ENCODE measurements around the gene PARK7. TPM values are rescaled to one million over a fixed set of nuclear protein-coding genes. Genes with fewer than 3 reads are reported as not detected.
"Not testable (repeated sequence)": the region's sequence is repeated elsewhere in the genome, so short reads cannot be mapped to it uniquely, and the experiment has no call there.

The PARK7 gene
- polyA plus RNA-seq (2012; ENCODE audit: missing spikeins): 538 TPM

DNA sequence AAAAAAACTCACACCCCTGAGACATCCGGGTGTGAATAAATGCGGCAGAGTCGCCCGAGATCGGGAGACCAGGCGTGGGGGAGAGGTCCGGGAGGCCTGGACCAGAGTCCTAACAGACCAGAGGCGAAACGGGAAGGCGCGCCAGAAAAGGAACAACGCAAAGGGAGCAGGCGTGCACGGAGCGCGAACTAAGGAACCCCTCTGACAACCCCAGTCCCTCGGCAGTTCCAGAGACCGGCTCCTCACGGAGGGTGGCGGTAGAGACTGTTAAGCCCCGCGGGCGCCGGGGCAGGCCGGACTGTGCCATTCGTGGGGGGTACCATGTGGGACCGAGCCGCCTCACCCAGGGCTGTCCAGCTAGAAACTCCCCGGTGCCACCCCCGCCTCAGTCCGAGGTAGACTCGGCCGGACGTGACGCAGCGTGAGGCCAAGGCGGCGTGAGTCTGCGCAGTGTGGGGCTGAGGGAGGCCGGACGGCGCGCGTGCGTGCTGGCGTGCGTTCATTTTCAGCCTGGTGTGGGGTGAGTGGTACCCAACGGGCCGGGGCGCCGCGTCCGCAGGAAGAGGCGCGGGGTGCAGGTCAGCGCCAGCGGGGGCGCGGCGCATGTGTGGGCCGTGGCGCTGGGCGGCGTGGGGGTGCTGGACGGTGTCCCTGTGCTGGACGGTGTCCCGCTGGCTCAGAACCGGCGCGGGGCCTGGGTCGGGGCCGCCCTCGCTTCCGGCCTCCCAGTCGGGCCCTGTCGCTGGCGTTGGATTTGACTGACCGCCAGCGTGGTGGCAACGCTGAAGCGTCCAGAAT lies at the start of gene PARK7:
TSS of gene PARK7 (plus strand) at position 496 of the 798 bp plus-strand sequence. CDS start 1,075 bp downstream, outside the sequence.
- TF ChIP-seq POLR2AphosphoS5 (IDR thresholded peaks at IDR 0.05; ENCODE audit: low read depth, low read length) (peak; percentile 98), TAF1 (IDR thresholded peaks at IDR 0.05; ENCODE audit: borderline replicate concordance, low read depth, low read length) (peak; percentile 87), POLR2A (IDR thresholded peaks at IDR 0.05; ENCODE audit: low read depth, low read length) (peak; percentile 99)
- peak; percentile 98 for FAIRE-seq
- peak; percentile 88 for DNase-seq (ENCODE audit: insufficient read length)

DNA sequence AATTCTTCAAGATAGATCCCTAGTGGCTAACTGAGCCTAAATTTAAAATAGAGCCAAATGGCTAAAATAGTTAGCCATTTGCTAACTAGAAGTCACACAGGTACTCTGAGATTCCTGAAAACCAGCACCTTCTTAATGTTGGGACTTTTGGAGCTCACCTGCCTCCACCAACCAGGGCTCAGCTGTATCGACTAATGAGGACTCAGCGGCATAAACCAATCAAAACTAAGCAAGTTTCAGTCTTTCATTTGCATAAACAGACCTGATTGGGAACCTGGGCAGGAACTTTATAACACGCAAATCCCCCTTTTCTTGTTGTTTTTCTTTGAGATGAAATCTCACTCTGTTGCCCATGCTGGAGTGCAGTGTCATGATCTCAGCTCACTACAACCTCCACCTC lies 49.4 kb upstream of the PARK7 start:
- no peak for DNase-seq (ENCODE audit: insufficient read length)
- FAIRE-seq: no peak
- TF ChIP-seq POLR2A (IDR thresholded peaks at IDR 0.05; ENCODE audit: low read depth, low read length) (no peak), POLR2AphosphoS5 (IDR thresholded peaks at IDR 0.05; ENCODE audit: low read depth, low read length) (no peak), TAF1 (IDR thresholded peaks at IDR 0.05; ENCODE audit: borderline replicate concordance, low read depth, low read length) (no peak)

GRCh38 chr1:7912743-7913557 lies 48.6 kb upstream of the PARK7 start:
- DNase-seq (ENCODE audit: insufficient read length) (no peak), FAIRE-seq (no peak)
- TF ChIP-seq POLR2A (IDR thresholded peaks at IDR 0.05; ENCODE audit: low read depth, low read length) (no peak), POLR2AphosphoS5 (IDR thresholded peaks at IDR 0.05; ENCODE audit: low read depth, low read length) (no peak), TAF1 (IDR thresholded peaks at IDR 0.05; ENCODE audit: borderline replicate concordance, low read depth, low read length) (no peak)

GRCh38 chr1:7915826-7916500 lies 45.5 kb upstream of the PARK7 start:
- TF ChIP-seq POLR2AphosphoS5 (IDR thresholded peaks at IDR 0.05; ENCODE audit: low read depth, low read length): no peak
- TF ChIP-seq TAF1 (IDR thresholded peaks at IDR 0.05; ENCODE audit: borderline replicate concordance, low read depth, low read length): no peak
- no peak for TF ChIP-seq POLR2A (IDR thresholded peaks at IDR 0.05; ENCODE audit: low read depth, low read length)
- FAIRE-seq: no peak
- DNase-seq (ENCODE audit: insufficient read length): no peak

- no peak for TF ChIP-seq TAF1 (IDR thresholded peaks at IDR 0.05; ENCODE audit: borderline replicate concordance, low read depth, low read length)
- no peak for TF ChIP-seq POLR2AphosphoS5 (IDR thresholded peaks at IDR 0.05; ENCODE audit: low read depth, low read length)
- TF ChIP-seq POLR2A (IDR thresholded peaks at IDR 0.05; ENCODE audit: low read depth, low read length): no peak
- FAIRE-seq: no peak
- no peak for DNase-seq (ENCODE audit: insufficient read length)
Measured at GRCh38 chr1:7916501-7916830, 45.0 kb upstream of the PARK7 start.

GRCh38 chr1:7917971-7918370 lies 43.5 kb upstream of the PARK7 start:
- DNase-seq (ENCODE audit: insufficient read length); FAIRE-seq: not testable (repeated sequence)

DNA sequence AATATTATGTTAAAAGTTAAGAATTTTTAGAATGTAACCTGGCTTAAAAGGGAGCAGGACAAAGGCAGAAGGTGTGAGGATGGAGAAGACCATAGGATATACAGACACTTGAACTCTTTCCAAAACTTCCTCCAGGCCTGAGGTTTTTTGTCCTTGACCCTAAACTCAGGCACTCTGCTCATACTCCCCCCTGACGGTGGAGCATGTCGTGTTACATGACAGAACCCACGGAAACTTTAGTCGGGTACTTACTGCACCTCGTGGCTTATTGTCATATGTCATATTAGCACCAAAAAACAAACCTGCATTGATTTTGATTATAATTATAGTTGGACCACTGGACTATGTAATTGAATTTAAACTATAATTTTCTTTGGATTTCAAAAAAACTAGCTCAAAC lies 41.6 kb upstream of the PARK7 start:
- FAIRE-seq (no peak), DNase-seq (ENCODE audit: insufficient read length) (no peak)
- TF ChIP-seq POLR2A (IDR thresholded peaks at IDR 0.05; ENCODE audit: low read depth, low read length): no peak
- TF ChIP-seq POLR2AphosphoS5 (IDR thresholded peaks at IDR 0.05; ENCODE audit: low read depth, low read length): no peak
- TF ChIP-seq TAF1 (IDR thresholded peaks at IDR 0.05; ENCODE audit: borderline replicate concordance, low read depth, low read length): no peak

- no peak for TF ChIP-seq POLR2AphosphoS5 (IDR thresholded peaks at IDR 0.05; ENCODE audit: low read depth, low read length)
- TF ChIP-seq TAF1 (IDR thresholded peaks at IDR 0.05; ENCODE audit: borderline replicate concordance, low read depth, low read length): no peak
- TF ChIP-seq POLR2A (IDR thresholded peaks at IDR 0.05; ENCODE audit: low read depth, low read length): no peak
- DNase-seq (ENCODE audit: insufficient read length) (no peak), FAIRE-seq (no peak)
Measured at GRCh38 chr1:7921796-7922195, 39.7 kb upstream of the PARK7 start.

DNA sequence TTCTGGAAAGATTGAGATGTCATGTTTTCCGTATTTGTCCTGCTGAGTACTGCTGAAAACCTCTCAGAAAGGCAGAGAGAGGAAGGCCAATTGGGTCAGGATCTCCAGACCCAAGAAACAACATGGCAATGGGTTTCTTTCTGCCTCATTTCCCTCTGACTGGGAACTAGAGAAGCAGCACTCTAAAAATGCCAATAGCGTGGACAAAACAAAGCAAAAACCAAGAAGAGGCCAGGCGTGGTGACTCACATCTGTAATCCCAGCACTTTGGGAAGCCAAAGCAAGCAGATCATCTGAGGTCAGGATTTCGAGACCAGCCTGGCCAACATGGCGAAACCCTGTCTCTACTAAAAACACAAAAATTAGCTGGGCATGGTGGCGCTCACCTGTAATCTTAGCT lies 39.2 kb upstream of the PARK7 start:
- TF ChIP-seq TAF1 (IDR thresholded peaks at IDR 0.05; ENCODE audit: borderline replicate concordance, low read depth, low read length) (no peak), POLR2A (IDR thresholded peaks at IDR 0.05; ENCODE audit: low read depth, low read length) (no peak), POLR2AphosphoS5 (IDR thresholded peaks at IDR 0.05; ENCODE audit: low read depth, low read length) (no peak)
- FAIRE-seq (no peak), DNase-seq (ENCODE audit: insufficient read length) (no peak)

- not testable (repeated sequence) for FAIRE-seq; DNase-seq (ENCODE audit: insufficient read length)
Measured at GRCh38 chr1:7927061-7927460, 34.5 kb upstream of the PARK7 start.

GRCh38 chr1:7928247-7928646 lies 33.3 kb upstream of the PARK7 start:
- DNase-seq (ENCODE audit: insufficient read length) (no peak), FAIRE-seq (no peak)
- TF ChIP-seq POLR2AphosphoS5 (IDR thresholded peaks at IDR 0.05; ENCODE audit: low read depth, low read length) (no peak), TAF1 (IDR thresholded peaks at IDR 0.05; ENCODE audit: borderline replicate concordance, low read depth, low read length) (no peak), POLR2A (IDR thresholded peaks at IDR 0.05; ENCODE audit: low read depth, low read length) (no peak)

GRCh38 chr1:7929637-7930036 lies 31.9 kb upstream of the PARK7 start:
- TF ChIP-seq POLR2A (IDR thresholded peaks at IDR 0.05; ENCODE audit: low read depth, low read length) (no peak), TAF1 (IDR thresholded peaks at IDR 0.05; ENCODE audit: borderline replicate concordance, low read depth, low read length) (no peak), POLR2AphosphoS5 (IDR thresholded peaks at IDR 0.05; ENCODE audit: low read depth, low read length) (no peak)
- DNase-seq (ENCODE audit: insufficient read length) (no peak), FAIRE-seq (no peak)
